ENCODE results near the gene ZFHX3.

DNA sequence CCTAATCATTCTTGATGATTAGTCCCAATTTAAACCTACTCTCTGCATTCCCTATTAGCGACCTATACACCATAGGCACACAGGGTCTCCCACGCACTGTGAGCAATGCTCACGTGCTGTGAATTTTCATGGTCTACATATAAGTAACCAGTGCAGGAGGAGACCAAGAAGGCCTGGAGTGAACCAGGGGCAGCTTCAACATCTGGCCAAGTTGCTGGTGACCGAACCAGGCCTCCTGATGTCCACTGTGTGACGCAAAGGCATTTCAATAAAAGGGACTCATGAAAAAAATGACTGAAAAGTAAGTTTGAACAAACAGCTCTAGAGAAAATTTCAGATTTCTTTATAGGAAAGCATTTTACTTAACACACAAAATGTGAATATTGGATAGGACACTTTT is 107.0 kb downstream of the ZFHX3 start:
- TF ChIP-seq, protein P1, sequence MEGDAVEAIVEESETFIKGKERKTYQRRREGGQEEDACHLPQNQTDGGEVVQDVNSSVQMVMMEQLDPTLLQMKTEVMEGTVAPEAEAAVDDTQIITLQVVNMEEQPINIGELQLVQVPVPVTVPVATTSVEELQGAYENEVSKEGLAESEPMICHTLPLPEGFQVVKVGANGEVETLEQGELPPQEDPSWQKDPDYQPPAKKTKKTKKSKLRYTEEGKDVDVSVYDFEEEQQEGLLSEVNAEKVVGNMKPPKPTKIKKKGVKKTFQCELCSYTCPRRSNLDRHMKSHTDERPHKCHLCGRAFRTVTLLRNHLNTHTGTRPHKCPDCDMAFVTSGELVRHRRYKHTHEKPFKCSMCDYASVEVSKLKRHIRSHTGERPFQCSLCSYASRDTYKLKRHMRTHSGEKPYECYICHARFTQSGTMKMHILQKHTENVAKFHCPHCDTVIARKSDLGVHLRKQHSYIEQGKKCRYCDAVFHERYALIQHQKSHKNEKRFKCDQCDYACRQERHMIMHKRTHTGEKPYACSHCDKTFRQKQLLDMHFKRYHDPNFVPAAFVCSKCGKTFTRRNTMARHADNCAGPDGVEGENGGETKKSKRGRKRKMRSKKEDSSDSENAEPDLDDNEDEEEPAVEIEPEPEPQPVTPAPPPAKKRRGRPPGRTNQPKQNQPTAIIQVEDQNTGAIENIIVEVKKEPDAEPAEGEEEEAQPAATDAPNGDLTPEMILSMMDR (IDR thresholded peaks at IDR 0.05): no peak
- no peak for TF ChIP-seq POLR2A (IDR thresholded peaks at IDR 0.05)

Data from heart left ventricle (tissue), 13 donors.